T1000 (cell line): Measurements from ENCODE around the gene ALAD.
"Not testable (repeated sequence)": the region's sequence is repeated elsewhere in the genome, so short reads cannot be mapped to it uniquely, and the experiment has no call there.

Experiments
- DNase-seq: peaks from one replicate; lab custom pipeline; 2025; ENCODE audit warnings: mixed read lengths; lab: John Stamatoyannopoulos, UW

The ALAD gene

GRCh38 chr9:113373676-113374392, 27.2 kb downstream of the ALAD start:
- no peak for DNase-seq

- no peak for DNase-seq
These were observed 27.8 kb downstream of the ALAD start for GRCh38 chr9:113373256-113373655.

GRCh38 chr9:113372059-113372458, 29.0 kb downstream of the ALAD start:
- DNase-seq: no peak

GRCh38 chr9:113370806-113371325, 30.2 kb downstream of the ALAD start:
- no peak for DNase-seq

GRCh38 chr9:113369855-113370140, 31.3 kb downstream of the ALAD start:
- no peak for DNase-seq

GRCh38 chr9:113368982-113369854, 31.9 kb downstream of the ALAD start:
- no peak for DNase-seq

GRCh38 chr9:113368348-113368981, 32.6 kb downstream of the ALAD start:
- no peak for DNase-seq

- not testable (repeated sequence) for DNase-seq
These were observed 35.4 kb downstream of the ALAD start for GRCh38 chr9:113365652-113366051.

GRCh38 chr9:113364951-113365350, 36.1 kb downstream of the ALAD start:
- DNase-seq: no peak

GRCh38 chr9:113363336-113363735, 37.7 kb downstream of the ALAD start:
- no peak for DNase-seq

GRCh38 chr9:113361304-113362018, 39.6 kb downstream of the ALAD start:
- no peak for DNase-seq

- DNase-seq: no peak
These were observed 40.7 kb downstream of the ALAD start for GRCh38 chr9:113360242-113360842.

GRCh38 chr9:113359385-113359784, 41.7 kb downstream of the ALAD start:
- DNase-seq: no peak

GRCh38 chr9:113356686-113357292, 44.3 kb downstream of the ALAD start:
- no peak for DNase-seq

- DNase-seq: no peak
These were observed 46.0 kb downstream of the ALAD start for GRCh38 chr9:113355040-113355596.

GRCh38 chr9:113352411-113352810, 48.7 kb downstream of the ALAD start:
- no peak for DNase-seq

GRCh38 chr9:113352006-113352405, 49.1 kb downstream of the ALAD start:
- no peak for DNase-seq

GRCh38 chr9:113350937-113351336, 50.1 kb downstream of the ALAD start:
- no peak for DNase-seq

- DNase-seq: no peak
These were observed 50.9 kb downstream of the ALAD start for GRCh38 chr9:113350107-113350661.

- no peak for DNase-seq
These were observed 51.5 kb downstream of the ALAD start, which contains the start of gene BSPRY for GRCh38 chr9:113349445-113350094. Gene BSPRY (plus strand): TSS chr9:113349541. CDS start chr9:113349580, 39 bp downstream.
